Measurements from ENCODE around the gene PRICKLE1.

Gene PRICKLE1

DNA sequence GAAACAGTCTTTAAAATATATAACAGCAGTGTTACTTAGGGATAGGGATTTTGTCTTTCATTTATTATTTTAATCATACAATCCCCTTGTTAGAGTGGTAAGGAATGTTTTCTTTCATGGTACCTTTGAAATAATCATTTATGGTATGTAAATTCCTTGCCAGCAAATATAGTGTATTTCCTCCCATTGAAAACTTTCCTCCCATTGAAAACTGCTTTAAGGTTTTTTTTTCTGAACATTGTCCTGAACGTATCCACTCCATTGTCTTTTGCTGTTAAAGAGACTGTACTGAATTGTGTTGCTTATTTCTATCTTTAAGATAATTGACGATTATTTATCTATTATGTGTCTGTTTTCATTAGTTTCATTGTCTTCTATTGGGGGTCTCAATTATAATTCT lies 180.1 kb downstream of the PRICKLE1 start:
- FAIRE-seq, result no peak
- TF ChIP-seq, protein P1, sequence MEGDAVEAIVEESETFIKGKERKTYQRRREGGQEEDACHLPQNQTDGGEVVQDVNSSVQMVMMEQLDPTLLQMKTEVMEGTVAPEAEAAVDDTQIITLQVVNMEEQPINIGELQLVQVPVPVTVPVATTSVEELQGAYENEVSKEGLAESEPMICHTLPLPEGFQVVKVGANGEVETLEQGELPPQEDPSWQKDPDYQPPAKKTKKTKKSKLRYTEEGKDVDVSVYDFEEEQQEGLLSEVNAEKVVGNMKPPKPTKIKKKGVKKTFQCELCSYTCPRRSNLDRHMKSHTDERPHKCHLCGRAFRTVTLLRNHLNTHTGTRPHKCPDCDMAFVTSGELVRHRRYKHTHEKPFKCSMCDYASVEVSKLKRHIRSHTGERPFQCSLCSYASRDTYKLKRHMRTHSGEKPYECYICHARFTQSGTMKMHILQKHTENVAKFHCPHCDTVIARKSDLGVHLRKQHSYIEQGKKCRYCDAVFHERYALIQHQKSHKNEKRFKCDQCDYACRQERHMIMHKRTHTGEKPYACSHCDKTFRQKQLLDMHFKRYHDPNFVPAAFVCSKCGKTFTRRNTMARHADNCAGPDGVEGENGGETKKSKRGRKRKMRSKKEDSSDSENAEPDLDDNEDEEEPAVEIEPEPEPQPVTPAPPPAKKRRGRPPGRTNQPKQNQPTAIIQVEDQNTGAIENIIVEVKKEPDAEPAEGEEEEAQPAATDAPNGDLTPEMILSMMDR (IDR thresholded peaks at IDR 0.05; ENCODE audit: insufficient read depth, missing control alignments), result no peak
- no peak for DNase-seq (ENCODE audit: insufficient read length, low spot score)

DNA sequence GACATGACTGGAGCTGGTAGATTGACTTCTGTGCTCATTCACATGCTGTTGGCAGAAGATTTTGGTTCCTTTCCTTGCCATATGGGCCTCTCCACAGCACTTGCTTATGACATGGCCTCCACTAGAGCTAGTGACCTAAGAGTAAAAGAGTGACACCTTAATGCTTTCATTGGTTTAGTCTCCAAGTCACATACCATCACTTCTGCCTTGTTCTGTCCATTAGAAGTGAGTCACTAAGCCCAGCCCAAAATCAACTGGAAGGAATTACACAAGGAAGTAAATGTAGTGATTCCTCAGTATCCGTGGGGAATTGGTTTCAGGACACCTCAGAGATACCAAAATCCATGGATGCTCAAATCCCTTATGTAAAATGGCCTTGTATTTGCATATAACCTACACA lies 182.2 kb downstream of the PRICKLE1 start:
- TF ChIP-seq, protein P1 (IDR thresholded peaks at IDR 0.05; ENCODE audit: insufficient read depth, missing control alignments), result no peak
- FAIRE-seq, result no peak
- DNase-seq (ENCODE audit: insufficient read length, low spot score), result no peak

Measured in D721Med (cell line).